ENCODE results near the gene RAB41.
"Not testable (repeated sequence)": the region's sequence is repeated elsewhere in the genome, so short reads cannot be mapped to it uniquely, and the experiment has no call there.

Gene RAB41

GRCh38 chrX:70281951-70282350 lies at the start of gene RAB41:
RAB41 (plus strand) TSS chrX:70282172; CDS start chrX:70282218, 46 bp downstream.
- DNase-seq: no peak

GRCh38 chrX:70234355-70234754 lies 47.6 kb upstream of the RAB41 start, which contains the start of gene AWAT1:
AWAT1 (plus strand) TSS chrX:70234655; CDS start chrX:70234696, 41 bp downstream.
- DNase-seq: no peak

GRCh38 chrX:70240751-70241150 lies 41.2 kb upstream of the RAB41 start:
- DNase-seq: peak; percentile 55

- DNase-seq: no peak
These were observed 40.5 kb upstream of the RAB41 start for GRCh38 chrX:70241501-70241900.

DNA sequence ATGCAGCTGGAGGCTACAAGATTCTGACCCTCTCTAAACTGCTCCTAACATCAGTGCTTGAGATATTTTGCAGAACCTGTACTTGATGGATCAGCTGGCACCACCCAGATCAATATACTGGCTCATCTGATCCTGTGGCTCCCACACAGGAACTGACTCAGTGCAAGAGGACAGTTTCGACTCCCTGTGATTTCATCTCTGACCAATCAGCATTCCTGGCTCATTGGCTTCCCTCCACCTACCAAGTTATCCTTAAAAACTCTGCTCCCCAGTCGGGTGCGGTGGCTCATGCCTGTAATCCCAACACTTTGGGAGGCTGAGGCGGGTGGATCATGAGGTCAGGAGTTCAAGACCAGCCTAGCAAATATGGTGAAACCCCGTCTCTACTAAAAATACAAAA lies 38.4 kb upstream of the RAB41 start:
- not testable (repeated sequence) for DNase-seq

- DNase-seq: no peak
These were observed 37.1 kb upstream of the RAB41 start for GRCh38 chrX:70244881-70245280.

DNA sequence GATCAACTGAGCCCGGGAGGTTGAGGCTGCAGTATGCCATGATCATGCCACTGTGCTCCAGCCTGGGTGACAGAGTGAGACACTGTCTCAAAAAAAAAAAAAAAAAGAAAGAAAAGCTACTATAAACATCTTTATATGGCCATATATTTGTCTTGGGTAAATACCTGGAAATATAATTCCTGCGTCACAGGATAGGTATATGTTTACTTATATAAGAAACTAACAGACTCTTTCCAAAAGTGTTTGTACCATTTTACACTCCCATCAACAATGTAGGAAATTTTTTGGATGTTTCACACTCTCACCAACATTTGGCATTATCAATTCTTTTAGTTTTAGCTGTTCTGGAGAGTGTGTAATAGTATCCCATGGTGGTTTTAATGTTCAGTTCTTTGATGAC lies 34.7 kb upstream of the RAB41 start:
- no peak for DNase-seq

DNA sequence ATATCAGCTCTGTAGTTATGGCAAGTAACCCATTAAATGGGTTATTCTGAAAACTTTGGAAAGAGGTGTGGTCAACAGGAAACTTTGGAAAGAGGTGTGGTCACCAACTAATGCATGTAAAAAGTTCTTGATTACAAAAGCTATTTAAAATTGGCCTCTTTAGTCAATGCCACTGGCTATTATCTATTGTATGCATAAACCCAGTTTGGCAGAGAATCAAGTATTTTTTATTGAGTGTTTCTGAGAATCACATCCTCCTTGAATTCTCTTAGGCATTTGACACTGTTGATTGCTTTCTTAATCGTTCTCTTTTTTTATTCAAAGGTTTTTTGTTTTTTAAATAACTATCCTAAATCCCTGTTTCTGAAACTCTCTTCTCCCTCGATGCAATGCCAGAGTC lies 29.5 kb upstream of the RAB41 start:
- peak; percentile 81 for DNase-seq

DNA sequence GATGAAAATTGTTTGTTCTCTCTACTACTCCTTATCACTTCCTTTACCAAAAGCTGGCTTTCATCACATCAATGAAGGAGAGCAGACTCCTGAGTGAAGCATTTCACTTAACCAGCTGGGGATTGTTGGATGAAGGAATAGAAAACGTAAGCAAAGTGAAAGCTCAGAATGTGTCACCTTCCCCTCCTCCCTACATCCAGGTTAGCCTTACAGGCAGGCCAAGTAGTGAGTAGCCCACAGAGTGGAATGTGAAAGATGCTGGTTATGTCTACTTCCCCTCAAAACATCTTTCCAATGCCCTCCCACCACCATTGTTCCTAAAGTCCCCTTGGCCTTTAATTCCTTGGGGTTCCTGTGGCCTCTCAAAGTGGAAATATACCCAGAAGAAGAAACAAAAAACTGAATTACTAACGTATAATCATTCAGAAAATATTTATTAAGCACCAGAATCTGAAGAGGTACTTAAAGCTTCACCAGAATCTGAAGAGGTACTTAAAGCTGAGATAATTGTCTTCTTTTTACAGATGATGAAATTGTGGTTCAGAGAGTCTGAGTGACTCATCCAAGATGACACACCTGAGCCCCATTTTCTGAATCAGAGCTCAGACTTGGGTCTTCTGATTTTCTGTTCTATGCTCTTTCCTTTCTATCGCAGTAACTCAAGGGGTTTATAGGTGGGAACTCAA lies 28.5 kb upstream of the RAB41 start:
- no peak for DNase-seq

- DNase-seq: no peak
These were observed 27.9 kb upstream of the RAB41 start for GRCh38 chrX:70254063-70254400.

DNA sequence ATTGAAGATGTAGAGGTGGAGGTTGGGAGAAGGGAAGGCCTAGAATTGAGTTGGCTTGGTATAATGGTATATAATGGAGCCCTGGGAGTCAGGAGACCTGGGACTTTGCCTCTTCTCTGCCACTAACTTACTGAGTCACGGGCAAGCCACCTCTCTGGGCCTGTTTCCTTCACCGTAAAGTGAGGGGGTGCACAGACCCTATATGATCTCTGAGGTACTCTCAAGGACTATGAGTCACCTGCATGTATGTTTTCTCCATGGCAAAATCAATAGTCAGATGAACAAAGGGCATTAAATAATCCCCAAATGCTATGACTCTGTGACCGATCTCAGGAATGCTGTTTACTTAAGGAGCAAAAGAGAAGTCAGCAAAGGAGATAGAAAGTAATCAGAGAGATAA lies 27.1 kb upstream of the RAB41 start:
- DNase-seq: no peak

- no peak for DNase-seq
These were observed 26.5 kb upstream of the RAB41 start for GRCh38 chrX:70255452-70255851.

DNA sequence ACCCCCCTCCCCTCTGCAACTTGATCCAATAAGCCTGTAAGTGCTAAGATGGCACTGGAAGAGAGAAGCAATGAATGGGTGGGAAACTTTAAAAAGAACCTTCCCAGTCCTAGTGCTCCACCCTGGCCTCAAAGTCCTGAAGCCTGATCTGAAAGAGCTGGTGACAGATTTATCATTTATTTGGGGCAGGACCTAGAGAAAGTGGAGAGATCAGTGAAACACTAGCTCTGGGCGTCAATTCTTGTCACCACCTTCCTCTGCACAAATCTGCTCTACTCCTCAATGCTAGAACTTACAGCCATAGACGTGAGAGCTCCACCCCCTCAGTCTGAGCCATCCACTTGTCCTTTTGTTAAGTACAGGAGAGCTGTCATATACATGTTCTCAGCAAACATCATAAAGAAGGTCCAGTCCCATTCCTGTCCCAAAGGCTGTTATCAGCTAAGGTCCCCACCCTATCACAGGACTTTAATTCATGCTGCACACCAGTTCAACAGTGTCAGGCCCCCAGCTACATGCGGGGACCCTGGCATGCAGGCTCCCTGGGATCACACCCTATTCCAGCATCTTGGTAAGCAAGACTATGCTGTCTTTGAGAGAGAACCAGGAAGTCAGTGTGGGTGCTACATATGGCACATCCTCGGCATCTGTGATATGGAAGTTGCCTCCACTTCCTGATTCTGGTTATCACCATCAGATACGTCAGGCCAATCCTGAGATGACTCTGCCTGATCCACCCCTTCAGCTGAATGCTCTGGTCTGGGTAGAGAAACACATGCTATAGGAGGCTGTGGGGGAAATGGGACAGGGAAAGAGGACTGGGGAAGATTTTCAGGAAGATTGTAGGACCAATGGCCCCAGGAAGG lies 24.3 kb upstream of the RAB41 start:
- peak; percentile 7 for DNase-seq

- DNase-seq: no peak
These were observed 21.9 kb upstream of the RAB41 start, which contains the start of gene P2RY4 for GRCh38 chrX:70260104-70260503. P2RY4 (minus strand) TSS chrX:70260204; CDS start chrX:70259624, 580 bp downstream.

GRCh38 chrX:70262952-70263567 lies 18.9 kb upstream of the RAB41 start:
- peak; percentile 62 for DNase-seq

GRCh38 chrX:70264784-70265183 lies 17.2 kb upstream of the RAB41 start:
- DNase-seq: no peak

- DNase-seq: no peak
These were observed 13.9 kb upstream of the RAB41 start, which contains the start of gene ARR3 for GRCh38 chrX:70268034-70268433. ARR3 (plus strand) TSS chrX:70268334; CDS start chrX:70269386, 1,052 bp downstream.

GRCh38 chrX:70274029-70274428 lies 7.9 kb upstream of the RAB41 start:
- not testable (repeated sequence) for DNase-seq

DNA sequence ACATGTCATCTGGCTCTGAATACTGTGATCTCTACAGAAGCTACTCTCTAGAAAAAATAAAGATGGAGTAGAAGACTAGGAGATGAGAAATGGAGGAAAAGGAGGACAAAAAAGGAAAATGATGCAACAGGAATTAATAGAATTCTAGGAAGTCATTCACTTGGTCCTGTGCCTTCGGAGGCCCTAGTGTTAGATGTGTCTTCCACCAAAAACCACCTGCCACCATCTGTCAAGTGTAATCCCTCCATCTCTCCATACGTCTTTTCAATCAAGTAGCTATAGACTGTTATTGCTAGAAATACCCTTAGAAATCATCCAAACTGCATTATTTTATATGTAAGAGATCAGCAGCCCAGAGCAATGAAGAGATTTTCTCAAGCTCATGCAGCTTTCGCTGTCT lies 2.9 kb upstream of the RAB41 start:
- no peak for DNase-seq

- DNase-seq: no peak
These were observed 1.4 kb upstream of the RAB41 start for GRCh38 chrX:70280573-70280972.

GRCh38 chrX:70289168-70289792 lies 7.3 kb downstream of the RAB41 start:
- DNase-seq: no peak

- DNase-seq: peak; percentile 88
These were observed 8.1 kb downstream of the RAB41 start, which contains the start of the genes KIF4A and PDZD11 for GRCh38 chrX:70289793-70290770. KIF4A (plus strand) TSS chrX:70290104; CDS start chrX:70290459, 355 bp downstream. PDZD11 (minus strand) TSS chrX:70289927; CDS start chrX:70289341, 586 bp downstream.
